ENCODE measurements around the gene CPT2.

CPT2 gene

DNA sequence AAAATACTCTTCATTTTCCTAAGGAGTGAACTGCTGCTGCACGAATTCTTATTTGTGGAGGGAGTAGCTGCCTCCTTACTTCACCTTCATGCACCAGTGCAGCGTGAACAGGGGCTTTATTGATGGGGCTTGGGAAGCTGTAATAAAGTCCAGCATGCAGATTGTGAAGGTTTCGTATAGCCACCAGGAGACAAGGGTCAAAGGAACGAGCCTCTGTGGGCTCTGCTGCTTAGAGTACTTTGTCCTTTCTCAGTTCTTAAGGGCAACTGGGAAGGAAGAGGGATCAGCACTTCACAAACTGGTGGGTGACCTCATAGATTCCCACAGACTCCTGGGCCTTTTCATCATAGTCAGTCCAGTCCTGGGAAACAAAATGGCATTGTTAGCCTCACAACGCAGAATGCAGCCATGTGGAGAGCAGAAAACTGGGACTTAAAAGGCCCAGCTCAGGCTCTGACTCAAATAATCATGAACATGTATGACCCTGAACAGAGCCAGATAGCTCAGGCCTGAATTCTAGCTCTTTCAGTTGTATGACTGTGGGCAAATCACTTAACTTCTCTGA, 17.8 kb downstream of the CPT2 start:
- no peak for DNase-seq (ENCODE audit: low read depth, low spot score)

DNA sequence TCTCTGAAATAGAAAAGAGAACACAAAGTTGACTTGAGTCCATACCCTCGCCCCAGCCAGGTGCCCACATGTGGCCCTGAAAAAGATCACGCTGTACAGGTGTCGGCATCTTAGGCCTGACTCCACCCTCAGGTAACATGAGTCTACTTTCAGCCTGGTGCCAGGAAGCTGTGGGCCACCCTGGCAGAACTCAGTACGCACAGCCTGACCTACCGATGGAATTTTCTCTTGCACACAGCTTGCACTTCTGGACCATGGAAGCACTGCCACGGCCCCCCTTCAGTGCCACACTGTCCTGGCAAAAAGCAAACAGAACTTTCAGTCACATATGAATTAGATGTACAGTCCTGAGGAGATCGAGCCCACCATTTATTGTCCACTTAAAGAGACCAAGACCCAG, 21.6 kb downstream of the CPT2 start:
- no peak for DNase-seq (ENCODE audit: low read depth, low spot score)

DNA sequence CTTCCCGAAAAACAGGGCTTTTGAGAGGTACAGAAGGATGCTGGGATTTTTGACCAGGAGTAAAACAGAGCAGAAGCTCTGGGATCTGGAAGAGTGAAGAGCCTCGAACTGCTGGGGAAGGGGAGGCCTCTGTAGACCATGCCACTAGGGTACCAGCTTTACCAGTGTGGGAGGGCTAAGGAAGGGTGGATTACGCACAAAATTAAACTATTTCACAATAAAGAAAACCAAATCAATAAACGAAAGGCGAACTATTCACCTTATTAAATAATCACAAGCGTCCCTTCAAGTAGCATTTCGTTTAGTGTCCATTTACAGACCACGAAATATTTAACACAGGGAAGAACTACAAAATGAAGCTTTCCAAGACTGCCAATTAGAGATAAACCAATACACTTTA, 23.1 kb downstream of the CPT2 start:
- DNase-seq (ENCODE audit: low read depth, low spot score): no peak

DNA sequence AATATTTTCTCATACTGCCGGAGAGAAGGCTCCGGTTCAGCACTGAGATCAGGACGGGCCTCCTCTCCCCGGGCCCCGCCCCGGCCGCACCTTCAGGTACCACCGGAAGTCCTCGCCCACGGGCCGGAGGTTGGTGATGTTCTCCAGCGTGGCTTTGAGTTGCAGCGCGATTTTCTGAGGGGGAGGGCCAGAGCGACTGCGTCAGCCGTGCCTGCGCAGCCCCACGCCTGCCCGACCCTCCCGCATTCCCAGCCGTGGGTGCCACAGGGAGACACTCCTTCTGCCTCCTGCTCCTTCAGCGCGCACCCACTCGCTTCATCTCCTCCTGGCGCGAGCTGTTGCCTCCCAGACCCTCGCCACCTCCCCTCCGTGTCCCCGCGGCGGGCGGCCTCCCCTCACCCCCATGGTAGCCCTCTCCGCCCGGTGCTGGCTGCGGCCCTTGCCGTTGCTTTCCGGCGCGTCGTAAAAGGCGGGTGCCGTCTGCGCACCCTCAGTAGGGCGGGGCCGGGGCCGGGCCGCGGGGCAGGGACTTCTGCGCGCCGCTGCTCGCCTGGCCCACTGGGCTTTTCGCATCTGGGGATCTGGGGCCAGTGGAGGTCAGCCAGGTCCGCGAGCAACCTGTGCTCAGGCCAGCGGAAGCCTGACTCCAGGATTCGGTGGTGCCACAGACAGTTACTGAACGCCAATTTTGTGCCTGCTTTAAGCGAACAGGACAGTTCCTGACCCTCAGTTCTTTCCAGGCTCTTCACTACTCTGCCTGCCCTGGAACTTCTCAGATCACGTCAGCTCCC, 23.7 kb downstream of the CPT2 start, which contains the start of gene CZIB:
Gene CZIB (minus strand): TSS at position 464 of the 791 bp plus-strand sequence. CDS start 59 bp downstream, at position 405.
- peak; percentile 97 for DNase-seq (ENCODE audit: low read depth, low spot score)

DNA sequence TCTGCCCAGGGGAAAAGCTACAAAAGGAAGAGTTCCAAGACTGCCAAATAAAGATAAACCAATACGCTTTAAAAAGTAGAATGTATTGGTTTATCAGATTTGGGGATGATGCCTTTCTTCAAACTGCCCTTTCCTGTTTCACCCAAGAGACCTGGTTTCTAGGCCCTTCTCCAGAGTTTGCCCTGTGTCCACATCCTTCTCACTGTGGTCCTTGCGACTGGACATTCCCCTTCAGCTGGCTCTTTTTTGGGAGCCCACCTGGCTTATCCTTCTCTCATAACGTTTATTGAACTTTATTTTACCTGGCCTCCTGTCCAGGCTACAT, 24.3 kb downstream of the CPT2 start:
- DNase-seq (ENCODE audit: low read depth, low spot score): no peak

DNA sequence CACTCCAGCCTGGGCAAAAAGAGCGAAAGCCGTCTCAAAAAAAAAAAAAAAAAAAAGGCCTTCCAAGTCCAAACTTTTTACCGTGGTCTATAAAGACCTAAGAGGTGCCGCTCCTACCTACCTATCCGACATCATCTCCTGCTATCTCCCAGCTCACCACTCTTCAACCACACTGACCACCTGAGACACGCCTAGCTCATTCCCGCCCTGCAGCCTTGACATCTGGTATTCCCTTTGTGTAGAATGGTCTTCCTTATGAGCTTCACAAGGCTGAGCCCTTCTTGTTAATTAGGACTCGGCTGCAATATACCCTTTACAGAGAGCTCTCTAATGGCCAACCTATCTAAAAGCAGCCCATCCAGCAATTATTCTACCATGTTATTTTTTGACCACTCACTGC, 41.0 kb downstream of the CPT2 start:
- DNase-seq (ENCODE audit: low read depth, low spot score): no peak

DNA sequence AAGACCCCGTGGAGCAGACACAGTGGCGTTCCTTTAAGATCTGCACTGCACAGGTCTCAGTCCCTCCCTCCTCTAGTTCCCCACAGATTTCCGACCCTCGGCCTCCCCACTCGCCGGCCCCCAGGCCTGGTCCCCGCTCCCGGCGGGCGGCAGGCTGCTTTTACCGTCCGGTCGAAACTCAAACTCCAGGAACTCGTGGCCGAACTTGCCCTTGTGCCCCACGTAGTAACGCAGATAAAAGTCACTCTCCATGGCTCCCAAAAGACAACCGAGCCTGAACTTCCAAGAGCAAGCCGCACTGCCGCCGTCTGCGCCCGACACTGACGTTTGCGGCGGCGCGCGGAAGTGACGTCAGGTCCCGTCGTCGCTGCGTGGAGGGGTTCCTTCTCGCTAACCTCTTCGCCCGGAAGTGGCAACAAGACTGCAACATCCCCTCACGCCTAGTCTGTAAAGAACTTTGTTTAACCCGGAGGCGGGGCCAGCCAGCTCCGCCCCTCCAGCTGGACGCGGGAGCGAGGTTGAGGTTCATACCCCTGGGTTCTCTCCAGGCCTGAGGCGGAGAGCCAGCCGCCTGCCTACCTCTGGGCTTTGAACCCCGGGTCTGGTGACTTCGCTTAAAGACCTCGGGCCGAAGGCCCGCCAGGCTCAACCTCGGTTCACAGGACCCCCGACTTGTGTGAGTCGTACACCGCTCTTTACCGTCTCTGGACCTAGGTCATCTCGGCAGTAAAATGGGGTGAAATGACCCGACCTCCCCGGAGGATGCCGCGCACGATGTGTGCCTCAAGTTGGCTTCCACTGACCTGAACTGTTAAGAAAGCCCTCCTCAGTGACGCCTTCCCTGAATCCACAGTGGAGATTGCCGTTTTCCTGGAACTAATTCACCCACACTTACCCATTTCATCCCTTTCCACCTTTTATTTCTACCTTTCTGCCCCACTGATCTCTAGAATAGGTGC, 41.9 kb downstream of the CPT2 start, which contains the start of gene MAGOH:
Gene MAGOH (minus strand): TSS at position 322 of the 959 bp plus-strand sequence. CDS start 70 bp downstream, at position 252.
- DNase-seq (ENCODE audit: low read depth, low spot score): peak; percentile 98

DNA sequence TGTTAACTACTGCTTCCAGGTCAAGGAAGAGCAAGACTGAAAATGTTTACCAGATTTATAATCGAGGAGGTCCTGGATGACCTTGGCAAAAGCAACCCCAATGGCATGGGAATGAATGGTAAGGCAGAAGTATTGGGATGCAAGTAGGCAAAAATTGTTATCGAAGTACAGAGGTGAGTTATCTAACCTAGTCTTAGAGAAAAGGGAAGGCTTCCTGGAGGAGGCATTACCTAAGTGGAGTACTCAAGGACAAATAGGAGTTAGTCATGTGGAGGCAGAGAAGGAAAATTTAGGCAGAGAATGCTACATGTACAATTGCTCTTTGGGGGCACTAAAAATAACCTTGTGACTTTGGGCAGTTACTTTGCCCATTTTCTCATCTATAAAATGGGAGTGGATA, 45.2 kb downstream of the CPT2 start:
- DNase-seq (ENCODE audit: low read depth, low spot score): no peak

DNA sequence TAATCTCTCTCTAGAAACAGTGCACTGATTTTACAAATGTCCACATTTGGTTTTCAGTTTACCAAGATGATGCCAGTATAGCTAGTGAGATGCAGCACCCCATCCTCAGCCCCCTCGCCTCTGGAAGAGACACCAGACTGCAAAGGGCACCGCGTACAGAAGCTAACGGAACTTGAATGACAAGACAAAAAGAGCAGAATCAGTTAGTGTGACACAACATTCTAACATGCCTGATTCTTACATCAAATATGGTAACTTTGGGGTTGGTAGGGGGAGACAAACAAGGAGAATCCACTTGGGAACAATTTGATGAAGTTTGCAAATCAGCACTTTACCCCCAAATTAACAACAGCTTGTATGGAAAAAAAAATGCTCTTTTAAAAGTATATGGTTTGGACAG, 45.8 kb downstream of the CPT2 start:
- no peak for DNase-seq (ENCODE audit: low read depth, low spot score)

DNA sequence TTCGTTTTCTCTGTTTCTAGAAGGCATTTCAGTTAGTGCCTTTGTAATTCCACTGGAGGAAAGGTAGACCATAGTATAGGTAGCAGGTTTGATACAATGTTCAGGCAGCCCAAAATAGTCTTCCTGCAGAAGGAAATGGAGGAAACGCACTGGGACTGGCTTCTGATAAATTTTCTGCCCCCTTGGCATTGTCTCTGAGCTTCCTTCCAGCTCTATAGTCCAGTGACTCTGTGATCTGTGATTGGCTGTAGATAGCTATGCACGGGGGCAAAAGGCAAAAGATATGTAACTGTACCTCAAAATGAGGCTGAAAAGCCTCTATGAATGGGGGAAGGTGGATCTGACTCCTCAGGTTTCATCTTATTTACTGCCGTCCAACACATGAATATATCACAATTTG, 47.5 kb downstream of the CPT2 start:
- DNase-seq (ENCODE audit: low read depth, low spot score): no peak

DNA sequence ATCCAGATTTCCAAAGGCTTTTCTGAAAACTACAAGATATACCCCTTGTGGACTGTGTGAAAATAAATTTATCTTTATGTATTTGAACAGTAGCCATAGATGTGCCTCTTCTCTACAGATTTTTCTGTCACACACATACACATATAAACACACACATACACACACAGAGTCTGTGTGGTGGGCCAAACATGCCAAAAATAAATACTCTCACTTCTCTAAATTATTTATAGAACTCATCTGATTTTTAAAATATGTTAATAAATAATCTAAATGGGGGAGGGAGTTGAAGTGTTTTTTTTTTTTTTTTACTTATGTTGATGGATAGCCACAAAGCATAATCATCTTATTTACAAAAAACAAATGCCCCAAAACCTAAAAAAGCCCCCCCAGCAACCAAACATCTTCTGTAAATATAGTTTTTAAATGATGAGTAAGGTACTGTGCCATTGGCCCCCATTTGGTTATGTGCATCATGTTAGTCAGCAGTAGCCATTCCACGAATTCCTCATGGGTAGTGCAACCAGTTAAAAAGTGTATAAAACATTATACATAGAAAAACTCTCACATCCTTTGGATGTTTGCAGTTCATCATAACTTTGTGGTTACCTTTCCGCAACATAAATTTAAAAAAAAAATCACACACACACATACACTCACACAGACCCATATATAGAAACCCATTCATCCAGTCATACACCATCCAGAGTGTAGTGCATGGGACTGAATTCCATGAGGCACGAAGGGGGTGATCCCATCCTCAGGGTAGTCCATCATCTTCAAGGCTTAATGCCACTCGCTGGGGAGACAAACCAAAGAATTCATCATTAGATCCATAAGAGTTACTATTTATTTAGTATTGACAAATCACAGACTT, 49.9 kb downstream of the CPT2 start:
- peak; percentile 66 for DNase-seq (ENCODE audit: low read depth, low spot score)

DNA sequence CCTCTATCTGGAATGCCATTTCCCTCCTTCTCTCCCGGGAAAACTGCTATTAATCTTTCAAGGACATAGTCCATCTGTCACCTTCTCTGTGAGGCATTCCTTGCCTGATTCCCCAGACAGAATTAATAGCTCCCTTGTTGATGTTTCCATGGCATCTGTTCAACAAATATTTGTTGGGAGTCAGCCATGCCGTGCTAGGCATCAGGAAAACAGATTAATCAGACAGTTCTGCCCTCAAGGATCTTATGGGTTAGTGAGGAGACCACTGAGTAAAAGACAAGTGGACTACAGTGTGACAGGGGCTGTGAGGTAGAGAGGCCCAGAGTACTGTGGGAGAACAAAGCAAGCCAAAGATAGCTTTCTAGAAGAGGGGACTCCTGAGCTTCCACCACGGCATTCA, 53.1 kb downstream of the CPT2 start:
- DNase-seq (ENCODE audit: low read depth, low spot score): no peak

DNA sequence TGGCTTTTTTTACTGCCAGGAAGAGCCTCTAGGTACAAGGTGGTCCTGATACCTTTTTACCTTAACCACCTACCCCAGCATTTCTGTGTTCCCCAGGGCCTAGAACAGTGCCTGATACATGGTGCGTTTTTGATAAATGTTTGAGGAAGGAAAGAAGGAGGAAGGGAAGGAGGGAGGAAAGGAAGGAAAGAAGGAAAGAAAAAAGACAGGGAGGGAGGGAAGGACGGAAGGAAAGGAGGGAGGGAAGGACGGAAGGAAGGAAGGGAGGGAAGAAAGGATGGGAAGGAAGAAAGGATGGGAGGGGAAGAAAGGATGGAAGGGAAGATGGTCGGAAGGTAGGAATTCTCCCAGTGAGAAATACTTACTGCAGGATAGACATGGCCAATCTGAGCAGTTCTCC, 53.7 kb downstream of the CPT2 start:
- DNase-seq (ENCODE audit: low read depth, low spot score): no peak

DNA sequence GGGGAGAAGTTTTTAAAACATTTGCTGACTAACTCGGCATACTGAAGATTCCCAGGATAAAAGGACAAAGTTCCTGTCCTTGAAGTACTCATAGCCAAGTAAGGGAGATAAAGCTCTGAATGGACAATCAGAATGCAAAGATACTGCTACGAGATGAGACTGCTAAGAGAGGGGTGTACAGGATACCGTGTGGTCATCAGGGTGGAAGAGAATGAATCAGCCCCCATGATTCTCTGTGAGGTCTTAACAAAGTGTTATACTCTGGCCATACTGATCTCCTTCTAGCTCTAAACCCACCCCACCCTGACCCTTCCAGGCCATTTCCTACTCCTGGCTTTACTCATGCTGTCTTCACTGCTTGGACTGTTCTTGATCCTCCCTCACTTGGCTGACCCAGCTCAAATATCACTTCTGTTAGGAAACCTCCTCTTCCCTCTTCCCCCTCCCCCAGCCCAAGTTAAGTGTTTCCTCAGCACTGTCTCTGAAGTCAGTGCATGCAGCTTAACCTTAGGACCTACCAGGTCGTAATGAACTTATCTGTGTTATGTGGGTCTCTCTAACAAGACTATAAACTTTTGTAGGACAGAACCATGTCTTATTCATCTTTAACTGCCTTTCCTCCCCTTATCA, 57.5 kb downstream of the CPT2 start:
- no peak for DNase-seq (ENCODE audit: low read depth, low spot score)

DNA sequence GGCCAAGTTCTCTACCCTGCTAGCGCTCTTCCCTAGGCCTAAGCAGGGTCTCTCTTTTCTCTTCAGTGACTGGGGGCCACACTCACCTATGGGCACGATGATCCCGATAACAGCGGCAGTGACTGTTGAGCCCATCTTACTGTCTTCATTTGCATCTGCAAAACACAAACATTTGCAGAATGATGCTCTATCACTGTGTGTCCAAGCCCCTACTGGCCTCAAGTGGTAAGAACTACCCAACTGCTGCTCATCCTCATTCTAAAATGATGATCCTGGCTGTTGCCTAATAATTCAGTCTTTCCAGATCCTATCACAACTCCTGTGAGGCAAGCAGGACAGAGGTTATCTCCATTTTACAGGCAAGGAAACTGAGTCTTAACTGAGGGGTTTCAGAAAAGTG, 58.4 kb downstream of the CPT2 start:
- no peak for DNase-seq (ENCODE audit: low read depth, low spot score)

DNA sequence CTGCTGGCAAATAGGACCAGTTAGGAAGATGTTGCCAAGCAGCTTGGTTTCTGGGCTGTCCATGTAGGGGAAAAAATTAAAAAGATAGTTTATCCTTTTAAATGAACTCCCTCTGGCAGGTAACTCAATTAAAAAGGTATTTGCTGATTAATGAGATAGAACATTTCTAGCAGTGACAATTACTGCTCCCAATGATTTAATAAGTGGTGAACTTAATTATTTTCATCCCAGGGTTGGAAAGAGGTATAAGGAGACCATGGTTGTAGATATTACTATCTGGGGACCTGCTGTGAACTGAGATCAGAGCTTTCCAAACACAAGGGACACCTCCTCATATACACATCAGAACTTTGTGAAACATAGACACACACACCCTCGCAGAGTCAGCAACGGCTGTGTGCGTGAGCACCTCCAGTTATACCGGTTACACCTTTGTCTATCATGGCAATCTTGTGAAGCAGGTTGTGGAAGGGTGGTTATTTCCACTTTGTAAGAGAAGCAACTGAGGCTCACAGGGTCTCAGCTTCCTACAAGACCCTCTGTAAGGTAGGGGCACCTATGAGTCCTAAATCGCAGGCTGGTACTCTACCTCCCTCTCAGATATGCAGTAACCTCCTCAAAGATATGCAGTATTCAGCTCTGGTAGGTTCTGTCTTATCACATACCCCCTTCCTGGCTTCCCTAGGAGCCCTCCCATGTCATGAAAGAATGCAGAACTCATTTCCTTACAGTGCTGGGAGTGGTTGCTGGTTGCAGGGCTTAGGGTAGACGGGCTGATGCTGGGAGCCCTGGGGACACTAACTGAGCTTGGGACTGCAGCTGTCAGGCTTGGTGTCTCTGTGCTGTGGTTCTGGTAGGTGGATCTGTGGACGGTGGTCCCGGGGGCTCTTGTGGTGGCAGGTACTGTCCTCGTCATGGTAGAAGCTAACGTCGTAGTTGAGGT, 60.2 kb downstream of the CPT2 start:
- DNase-seq (ENCODE audit: low read depth, low spot score): no peak

DNA sequence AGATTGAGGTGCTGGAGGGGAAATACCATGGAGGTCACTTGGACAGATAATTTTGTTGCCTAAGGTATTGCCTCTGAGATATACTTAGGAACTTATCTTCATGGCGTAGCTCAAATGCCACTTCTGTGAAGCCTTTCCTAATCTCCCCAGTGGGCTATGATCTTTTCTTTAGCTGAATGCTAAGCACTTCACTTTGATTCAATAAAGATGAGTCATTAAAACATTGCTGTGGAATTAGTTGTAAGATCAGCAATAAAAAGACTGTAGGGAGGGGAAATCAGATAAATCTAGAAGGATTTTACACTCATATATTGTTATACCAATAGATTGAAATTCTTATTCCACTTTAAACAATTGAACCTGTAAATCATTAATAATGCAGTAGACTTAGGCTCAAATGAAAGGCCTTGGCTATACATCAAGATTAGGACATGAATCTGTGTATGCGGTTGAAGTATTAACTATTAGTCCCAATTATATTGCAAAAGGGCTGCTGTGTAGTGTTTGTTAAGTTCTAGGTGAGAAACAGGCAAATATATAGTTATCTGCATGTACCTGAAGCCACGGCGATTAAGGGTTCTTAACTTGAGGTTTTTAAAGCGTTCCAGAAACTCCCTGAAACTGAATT, 60.9 kb downstream of the CPT2 start:
- no peak for DNase-seq (ENCODE audit: low read depth, low spot score)

DNA sequence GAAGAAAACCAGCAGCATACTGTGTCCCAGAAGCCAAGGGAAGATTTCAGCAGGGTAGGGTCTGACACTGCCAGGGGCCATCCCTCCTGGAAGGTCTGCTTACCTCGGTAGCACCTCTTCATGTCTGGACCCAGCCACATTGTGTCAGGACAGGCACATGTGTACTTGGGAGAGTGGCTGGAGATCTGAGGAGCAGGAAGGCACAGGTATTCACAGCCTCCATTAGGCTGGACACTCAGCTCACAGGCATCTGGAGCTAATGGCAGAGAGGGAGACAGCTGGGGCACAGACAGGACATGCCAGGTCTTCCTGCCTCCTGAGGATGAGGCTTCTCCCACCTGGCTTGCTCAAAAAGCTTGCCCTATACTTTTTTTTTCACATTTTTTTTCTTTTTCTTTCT, 61.6 kb downstream of the CPT2 start:
- DNase-seq (ENCODE audit: low read depth, low spot score): no peak

DNA sequence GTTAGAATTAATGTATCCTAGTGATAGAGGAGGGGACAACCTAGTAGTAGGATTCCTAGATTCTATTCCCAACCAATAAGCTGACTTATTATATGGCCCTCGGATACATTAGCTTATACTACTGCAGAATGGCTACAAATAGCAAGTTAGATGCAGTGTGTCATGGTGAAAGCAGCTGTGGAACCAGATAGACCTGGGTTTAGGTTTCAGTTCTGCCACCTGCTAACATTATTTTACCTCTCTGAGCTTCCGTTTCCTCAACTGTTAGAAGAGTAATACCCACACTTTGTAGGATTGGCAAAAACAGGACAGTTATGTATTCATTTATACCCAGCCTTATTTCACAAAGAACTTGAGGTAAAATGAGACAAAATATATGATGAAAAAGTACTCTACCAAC, 63.3 kb downstream of the CPT2 start:
- no peak for DNase-seq (ENCODE audit: low read depth, low spot score)

Data from astrocyte of the hippocampus (primary cell).